WTC11 (cell line): ENCODE measurements around the gene GOLGA8A.

Experiments
- AR ChIP-seq: fragments of 250-450 bp; sonication (Bioruptor Pico); IDR thresholded peaks from 2 replicates; pipeline ENCODE4 v1.9.0; 2021; ENCODE audit warnings: mild to moderate bottlenecking
- CREM ChIP-seq: sonication (generic); formaldehyde crosslinking; IDR thresholded peaks from 2 replicates; pipeline ENCODE4 v1.8.1; 2022; ENCODE audit warnings: mild to moderate bottlenecking, missing genetic modification reagents, moderate library complexity
- CTCF ChIP-seq: fragments of 200-600 bp; IDR thresholded peaks from 2 replicates; pipeline ENCODE4 v1.8.0; 2022; ENCODE audit warnings: antibody characterized with exemption
- ERG ChIP-seq: fragments of 250-450 bp; sonication (Bioruptor Pico); IDR thresholded peaks from 2 replicates; pipeline ENCODE4 v1.8.0; 2021; ENCODE audit warnings: mild to moderate bottlenecking
- GABPB1 ChIP-seq: sonication (generic); formaldehyde crosslinking; IDR thresholded peaks from 2 replicates; pipeline ENCODE4 v1.8.1; 2023; ENCODE audit warnings: mild to moderate bottlenecking, missing genetic modification reagents
- IRF1 ChIP-seq: sonication (generic); formaldehyde crosslinking; IDR thresholded peaks from 2 replicates; pipeline ENCODE4 v1.8.0; 2023; ENCODE audit warnings: missing genetic modification reagents
- JUN ChIP-seq: sonication (generic); formaldehyde crosslinking; IDR thresholded peaks from 2 replicates; pipeline ENCODE4 v1.8.0; 2023; ENCODE audit warnings: mild to moderate bottlenecking, missing genetic modification reagents
- MAX ChIP-seq: sonication (generic); formaldehyde crosslinking; IDR thresholded peaks from 2 replicates; pipeline ENCODE4 v1.8.0; 2022; ENCODE audit warnings: mild to moderate bottlenecking, missing genetic modification reagents
- NFE2L1 ChIP-seq: sonication (generic); formaldehyde crosslinking; IDR thresholded peaks from 2 replicates; pipeline ENCODE4 v1.8.1; 2023; ENCODE audit warnings: missing genetic modification reagents
- STAT6 ChIP-seq: sonication (generic); formaldehyde crosslinking; conservative IDR thresholded peaks from 2 replicates; pipeline ENCODE4 v1.8.1; 2023; ENCODE audit warnings: mild to moderate bottlenecking, low read depth, missing genetic modification reagents, moderate library complexity
- ZNF219 ChIP-seq: sonication (generic); formaldehyde crosslinking; IDR thresholded peaks from 2 replicates; pipeline ENCODE4 v1.8.0; 2023; ENCODE audit warnings: missing genetic modification reagents, mild to moderate bottlenecking, borderline replicate concordance

GRCh38 chr15:34460451-34460850, 22.8 kb upstream of the GOLGA8A start:
- no peak for TF ChIP-seq JUN (CRISPR knock-in tag)
- TF ChIP-seq ZNF219 (CRISPR knock-in tag) = no peak
- TF ChIP-seq MAX (CRISPR knock-in tag) = no peak
- TF ChIP-seq IRF1 (CRISPR knock-in tag) = no peak
- no peak for TF ChIP-seq CTCF
- no peak for TF ChIP-seq STAT6 (CRISPR knock-in tag)
- no peak for TF ChIP-seq ERG (CRISPR knock-in tag)
- TF ChIP-seq GABPB1 (CRISPR knock-in tag) = no peak
- TF ChIP-seq CREM (CRISPR knock-in tag) = no peak
- TF ChIP-seq AR (CRISPR knock-in tag) = no peak
- no peak for TF ChIP-seq NFE2L1 (CRISPR knock-in tag)
